Measurements from ENCODE around the gene MTFR1L. TPM values are rescaled to one million over a fixed set of nuclear protein-coding genes. Genes with fewer than 3 reads are reported as not detected.

MTFR1L gene
- total RNA-seq, 1 experiment from 2014 or later, result 28.9 TPM

DNA sequence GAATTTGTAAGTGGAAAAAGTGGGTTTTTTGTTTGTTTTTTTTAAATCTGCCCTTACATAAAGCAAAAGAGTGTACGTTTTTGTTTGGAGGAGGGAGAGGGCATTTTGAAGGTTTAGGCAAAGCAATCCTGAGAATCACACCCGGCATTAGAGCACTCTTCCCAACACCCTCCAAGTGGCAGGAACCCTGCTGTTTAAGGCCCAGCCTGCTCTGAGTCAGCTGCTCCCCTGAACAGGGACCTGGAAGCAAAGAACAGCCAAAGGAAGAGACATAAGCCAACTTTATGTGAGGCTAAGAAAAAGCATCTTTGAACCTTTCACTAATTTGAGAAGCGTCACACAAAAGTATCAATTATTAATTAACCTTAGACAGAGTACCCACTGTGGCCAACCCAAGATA is 16.9 kb downstream of the MTFR1L start (continued):
- TF ChIP-seq, protein P1, sequence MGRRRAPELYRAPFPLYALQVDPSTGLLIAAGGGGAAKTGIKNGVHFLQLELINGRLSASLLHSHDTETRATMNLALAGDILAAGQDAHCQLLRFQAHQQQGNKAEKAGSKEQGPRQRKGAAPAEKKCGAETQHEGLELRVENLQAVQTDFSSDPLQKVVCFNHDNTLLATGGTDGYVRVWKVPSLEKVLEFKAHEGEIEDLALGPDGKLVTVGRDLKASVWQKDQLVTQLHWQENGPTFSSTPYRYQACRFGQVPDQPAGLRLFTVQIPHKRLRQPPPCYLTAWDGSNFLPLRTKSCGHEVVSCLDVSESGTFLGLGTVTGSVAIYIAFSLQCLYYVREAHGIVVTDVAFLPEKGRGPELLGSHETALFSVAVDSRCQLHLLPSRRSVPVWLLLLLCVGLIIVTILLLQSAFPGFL (CRISPR knock-in tag; IDR thresholded peaks at IDR 0.05; ENCODE audit: borderline replicate concordance), result no peak
- TF ChIP-seq PRRX2 (CRISPR knock-in tag; IDR thresholded peaks at IDR 0.05) (no peak), TP53 (CRISPR knock-in tag; IDR thresholded peaks at IDR 0.05) (no peak), MLX (CRISPR knock-in tag; IDR thresholded peaks at IDR 0.05) (no peak), OVOL2 (CRISPR knock-in tag; IDR thresholded peaks at IDR 0.05; ENCODE audit: borderline replicate concordance) (no peak), HMGXB4 (CRISPR knock-in tag; IDR thresholded peaks at IDR 0.05) (no peak), IRF1 (CRISPR knock-in tag; IDR thresholded peaks at IDR 0.05) (no peak), FOXK1 (CRISPR knock-in tag; IDR thresholded peaks at IDR 0.05) (no peak)

DNA sequence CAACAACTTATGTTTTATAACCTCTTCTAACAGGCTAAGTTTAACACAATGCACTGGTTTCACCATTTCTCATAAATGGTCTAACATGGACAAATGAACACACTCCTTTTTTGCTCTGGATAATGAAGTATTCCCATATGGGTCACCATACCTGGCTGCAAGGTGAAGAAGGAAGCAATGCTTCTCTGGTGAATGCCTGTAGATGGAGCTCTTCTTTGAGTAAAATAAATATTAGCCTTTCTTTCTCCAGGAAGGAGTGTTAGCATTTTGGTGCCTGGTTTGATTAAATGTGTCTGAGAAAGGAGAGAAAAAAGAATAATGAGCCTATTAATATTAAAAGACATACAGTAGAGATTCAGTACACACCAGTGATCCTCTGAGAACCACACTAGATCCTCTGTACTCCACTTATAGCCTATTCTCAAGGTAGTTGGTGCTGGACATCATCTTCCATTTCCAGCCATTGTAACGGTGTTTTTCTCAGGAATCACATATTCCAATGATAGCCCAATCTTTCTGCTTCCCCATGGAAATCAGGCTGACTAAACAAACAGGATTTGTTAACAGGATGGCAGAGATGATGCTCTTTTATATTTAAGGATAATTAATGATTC is 17.6 kb downstream of the MTFR1L start:
- DNase-seq (ENCODE audit: low spot score) (no peak), ATAC-seq (0 out of 2 replicates have a peak, but pooled peaks have one; percentile 51)
- Mint-ChIP-seq H3K4me3 (no peak overlapping the region), H3K9me3 (0 out of 2 replicates have a peak, but pooled peaks cover 3% of the 10 kb centered on the region), H3K4me1 (no peaks in the 10 kb centered on the region), H3K36me3 (peaks cover 34% of the 10 kb centered on the region), H3K27ac (peak overlapping the region; percentile 2; the same call in 1 of the 2 replicates), H3K27me3 (ENCODE audit: low read depth) (no peaks in the 10 kb centered on the region)
- POLR2A ChIA-PET, result no interaction called here
- CTCF ChIA-PET, result interaction anchor here (0.6 to 1.5 kb wide), 16 partner anchors 8 to 466 kb away, joined by 3 to 14 read pairs (median 4); partner anchors contain the start of genes EXTL1, PAFAH2 and PAQR7
- TF ChIP-seq MXD4 (CRISPR knock-in tag; IDR thresholded peaks at IDR 0.05; ENCODE audit: borderline replicate concordance), result no peak
- no peak for TF ChIP-seq FOXK1 (CRISPR knock-in tag; IDR thresholded peaks at IDR 0.05)
- TF ChIP-seq, protein P2, sequence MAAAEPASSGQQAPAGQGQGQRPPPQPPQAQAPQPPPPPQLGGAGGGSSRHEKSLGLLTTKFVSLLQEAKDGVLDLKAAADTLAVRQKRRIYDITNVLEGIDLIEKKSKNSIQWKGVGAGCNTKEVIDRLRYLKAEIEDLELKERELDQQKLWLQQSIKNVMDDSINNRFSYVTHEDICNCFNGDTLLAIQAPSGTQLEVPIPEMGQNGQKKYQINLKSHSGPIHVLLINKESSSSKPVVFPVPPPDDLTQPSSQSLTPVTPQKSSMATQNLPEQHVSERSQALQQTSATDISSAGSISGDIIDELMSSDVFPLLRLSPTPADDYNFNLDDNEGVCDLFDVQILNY (CRISPR knock-in tag; IDR thresholded peaks at IDR 0.05), result no peak
- TF ChIP-seq NFATC4 (CRISPR knock-in tag; IDR thresholded peaks at IDR 0.05), result no peak
- TF ChIP-seq, protein P3, sequence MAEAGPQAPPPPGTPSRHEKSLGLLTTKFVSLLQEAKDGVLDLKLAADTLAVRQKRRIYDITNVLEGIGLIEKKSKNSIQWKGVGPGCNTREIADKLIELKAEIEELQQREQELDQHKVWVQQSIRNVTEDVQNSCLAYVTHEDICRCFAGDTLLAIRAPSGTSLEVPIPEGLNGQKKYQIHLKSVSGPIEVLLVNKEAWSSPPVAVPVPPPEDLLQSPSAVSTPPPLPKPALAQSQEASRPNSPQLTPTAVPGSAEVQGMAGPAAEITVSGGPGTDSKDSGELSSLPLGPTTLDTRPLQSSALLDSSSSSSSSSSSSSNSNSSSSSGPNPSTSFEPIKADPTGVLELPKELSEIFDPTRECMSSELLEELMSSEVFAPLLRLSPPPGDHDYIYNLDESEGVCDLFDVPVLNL (CRISPR knock-in tag; IDR thresholded peaks at IDR 0.05; ENCODE audit: borderline replicate concordance, low read depth), result no peak
- no peak for TF ChIP-seq JUN (CRISPR knock-in tag; IDR thresholded peaks at IDR 0.05)
- no peak for TF ChIP-seq FOXP4 (CRISPR knock-in tag; IDR thresholded peaks at IDR 0.05)
- no peak for TF ChIP-seq ATF1 (CRISPR knock-in tag; IDR thresholded peaks at IDR 0.05)
- TF ChIP-seq MLX (CRISPR knock-in tag; IDR thresholded peaks at IDR 0.05), result no peak
- TF ChIP-seq, protein P4, sequence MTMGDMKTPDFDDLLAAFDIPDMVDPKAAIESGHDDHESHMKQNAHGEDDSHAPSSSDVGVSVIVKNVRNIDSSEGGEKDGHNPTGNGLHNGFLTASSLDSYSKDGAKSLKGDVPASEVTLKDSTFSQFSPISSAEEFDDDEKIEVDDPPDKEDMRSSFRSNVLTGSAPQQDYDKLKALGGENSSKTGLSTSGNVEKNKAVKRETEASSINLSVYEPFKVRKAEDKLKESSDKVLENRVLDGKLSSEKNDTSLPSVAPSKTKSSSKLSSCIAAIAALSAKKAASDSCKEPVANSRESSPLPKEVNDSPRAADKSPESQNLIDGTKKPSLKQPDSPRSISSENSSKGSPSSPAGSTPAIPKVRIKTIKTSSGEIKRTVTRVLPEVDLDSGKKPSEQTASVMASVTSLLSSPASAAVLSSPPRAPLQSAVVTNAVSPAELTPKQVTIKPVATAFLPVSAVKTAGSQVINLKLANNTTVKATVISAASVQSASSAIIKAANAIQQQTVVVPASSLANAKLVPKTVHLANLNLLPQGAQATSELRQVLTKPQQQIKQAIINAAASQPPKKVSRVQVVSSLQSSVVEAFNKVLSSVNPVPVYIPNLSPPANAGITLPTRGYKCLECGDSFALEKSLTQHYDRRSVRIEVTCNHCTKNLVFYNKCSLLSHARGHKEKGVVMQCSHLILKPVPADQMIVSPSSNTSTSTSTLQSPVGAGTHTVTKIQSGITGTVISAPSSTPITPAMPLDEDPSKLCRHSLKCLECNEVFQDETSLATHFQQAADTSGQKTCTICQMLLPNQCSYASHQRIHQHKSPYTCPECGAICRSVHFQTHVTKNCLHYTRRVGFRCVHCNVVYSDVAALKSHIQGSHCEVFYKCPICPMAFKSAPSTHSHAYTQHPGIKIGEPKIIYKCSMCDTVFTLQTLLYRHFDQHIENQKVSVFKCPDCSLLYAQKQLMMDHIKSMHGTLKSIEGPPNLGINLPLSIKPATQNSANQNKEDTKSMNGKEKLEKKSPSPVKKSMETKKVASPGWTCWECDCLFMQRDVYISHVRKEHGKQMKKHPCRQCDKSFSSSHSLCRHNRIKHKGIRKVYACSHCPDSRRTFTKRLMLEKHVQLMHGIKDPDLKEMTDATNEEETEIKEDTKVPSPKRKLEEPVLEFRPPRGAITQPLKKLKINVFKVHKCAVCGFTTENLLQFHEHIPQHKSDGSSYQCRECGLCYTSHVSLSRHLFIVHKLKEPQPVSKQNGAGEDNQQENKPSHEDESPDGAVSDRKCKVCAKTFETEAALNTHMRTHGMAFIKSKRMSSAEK (CRISPR knock-in tag; IDR thresholded peaks at IDR 0.05; ENCODE audit: borderline replicate concordance), result no peak
- TF ChIP-seq ZMAT4 (CRISPR knock-in tag; IDR thresholded peaks at IDR 0.05), result no peak
- TF ChIP-seq TCF7 (CRISPR knock-in tag; IDR thresholded peaks at IDR 0.05; ENCODE audit: low read depth), result no peak
